IMR-90 (cell line): ENCODE data around the gene NOL4L. TPM values are rescaled to one million over a fixed set of nuclear protein-coding genes. Genes with fewer than 3 reads are reported as not detected.

Source experiments
- ATAC-seq: fragments of 200-7000 bp; cut with Tn5 transposase; 2 replicates; pipeline ENCODE4 v1.9.1; 2020; ENCODE audit warnings: low read depth, mild to moderate bottlenecking, moderate library complexity
- BruUV-seq: library from RNA; stranded (reverse); fragments of 400-500 nt; replicated peaks from 2 replicates; lab custom pipeline; 2021; lab: Mats Ljungman, UMichigan
- CTCF ChIA-PET: fragments of 300-600 bp; formaldehyde crosslinking; extraction: SDS; loops from one replicate; lab custom pipeline; 2021; ENCODE audit warnings: antibody characterized with exemption; lab: Yijun Ruan, JAX
- POLR2A ChIA-PET: fragments of 300-600 bp; sonication (Branson Sonifier 250); formaldehyde crosslinking; loops from one replicate; lab custom pipeline; 2022; ENCODE audit warnings: antibody characterized with exemption; ENCODE audit not compliant: unreplicated experiment; lab: Charles Lee
- DNase-seq: peaks from one replicate; pipeline ENCODE4 v3.0.0; 2013
- H2AFZ ChIP-seq: replicated peaks from 2 replicates; pipeline ENCODE3; 2013; ENCODE audit warnings: low read length, mild to moderate bottlenecking; ENCODE audit not compliant: poor library complexity
- H2AK5ac ChIP-seq: 2 replicates; pipeline ENCODE4 v1.6.1; 2013; ENCODE audit warnings: low read depth, low read length, inconsistent platforms
- H2AK9ac ChIP-seq: replicated peaks from 2 replicates; pipeline ENCODE3; 2013; ENCODE audit warnings: mild to moderate bottlenecking, low read depth, low read length, moderate library complexity; ENCODE audit not compliant: poor library complexity
- H2BK120ac ChIP-seq: 2 replicates; pipeline ENCODE4 v1.6.1; 2013; ENCODE audit warnings: low read depth, low read length, inconsistent platforms
- H2BK15ac ChIP-seq: 3 replicates; pipeline ENCODE4 v1.6.1; 2013; ENCODE audit warnings: low read depth, low read length, inconsistent platforms
- H2BK20ac ChIP-seq: 2 replicates; pipeline ENCODE4 v1.6.1; 2013; ENCODE audit warnings: low read depth, mild to moderate bottlenecking, inconsistent platforms, low read length, moderate library complexity
- H2BK5ac ChIP-seq: 2 replicates; pipeline ENCODE4 v1.6.1; 2013; ENCODE audit warnings: mild to moderate bottlenecking, low read depth, low read length, inconsistent platforms; ENCODE audit not compliant: poor library complexity, severe bottlenecking
- H3K14ac ChIP-seq: replicated peaks from 2 replicates; pipeline ENCODE4 v1.6.1; 2013; ENCODE audit warnings: low read depth, low read length, inconsistent platforms
- H3K18ac ChIP-seq: 2 replicates; pipeline ENCODE4 v1.6.1; 2013; ENCODE audit warnings: low read depth, low read length, control low read depth
- H3K23ac ChIP-seq: 2 replicates; pipeline ENCODE4 v1.6.1; 2013; ENCODE audit warnings: low read depth, low read length, inconsistent platforms
- H3K27ac ChIP-seq: 2 replicates; pipeline ENCODE4 v1.5.1; 2013; ENCODE audit warnings: mild to moderate bottlenecking, control low read depth, low read length; ENCODE audit not compliant: insufficient read depth
- H3K27me3 ChIP-seq: 2 replicates; pipeline ENCODE4 v1.6.1; 2013; ENCODE audit warnings: low read length; ENCODE audit not compliant: control insufficient read depth, insufficient read depth
- H3K36me3 ChIP-seq: 2 replicates; pipeline ENCODE4 v1.6.1; 2013; ENCODE audit warnings: low read length, mixed read lengths; ENCODE audit not compliant: control insufficient read depth, insufficient read depth
- H3K4ac ChIP-seq: 2 replicates; pipeline ENCODE4 v1.6.1; 2013; ENCODE audit warnings: low read depth, low read length, inconsistent platforms
- H3K4me1 ChIP-seq: 2 replicates; pipeline ENCODE4 v1.6.1; 2013; ENCODE audit warnings: low read length, mixed read lengths; ENCODE audit not compliant: control insufficient read depth, insufficient read depth
- H3K4me2 ChIP-seq: 2 replicates; pipeline ENCODE4 v1.6.1; 2013; ENCODE audit warnings: low read depth, mild to moderate bottlenecking, control low read depth, low read length, moderate library complexity
- H3K4me3 ChIP-seq: 2 replicates; pipeline ENCODE4 v1.5.1; 2013; ENCODE audit warnings: low read depth, mild to moderate bottlenecking, control low read depth, low read length, moderate library complexity; ENCODE audit not compliant: insufficient read depth
- H3K56ac ChIP-seq: 2 replicates; pipeline ENCODE4 v1.6.1; 2013; ENCODE audit warnings: low read length, inconsistent platforms; ENCODE audit not compliant: insufficient read depth; ENCODE audit errors: extremely low read depth
- H3K79me1 ChIP-seq, 2 experiments: 2 replicates each; pipeline ENCODE4 v1.6.1; 2013; ENCODE audit warnings: low read length in 2 of 2, inconsistent platforms in 1 of 2, low read depth in 1 of 2
- H3K9ac ChIP-seq: 2 replicates; pipeline ENCODE4 v1.6.1; 2013; ENCODE audit warnings: low read depth, low read length, control low read depth
- H3K9me1 ChIP-seq: 2 replicates; pipeline ENCODE4 v1.6.1; 2013; ENCODE audit warnings: low read length, inconsistent platforms; ENCODE audit not compliant: insufficient read depth
- H3K9me3 ChIP-seq: 2 replicates; pipeline ENCODE4 v1.6.1; 2013; ENCODE audit warnings: low read length; ENCODE audit not compliant: control insufficient read depth, insufficient read depth
- H4K20me1 ChIP-seq: 2 replicates; pipeline ENCODE4 v1.6.1; 2013; ENCODE audit warnings: low read length, inconsistent platforms; ENCODE audit not compliant: insufficient read depth
- H4K5ac ChIP-seq: 2 replicates; pipeline ENCODE4 v1.6.1; 2013; ENCODE audit warnings: mild to moderate bottlenecking, low read depth, low read length, control low read depth
- H4K8ac ChIP-seq, 2 experiments: 2 replicates each; pipeline ENCODE4 v1.6.1; 2013; ENCODE audit warnings: low read depth in 2 of 2, low read length in 2 of 2, control low read depth in 1 of 2, inconsistent platforms in 1 of 2
- H4K91ac ChIP-seq: 2 replicates; pipeline ENCODE4 v1.6.1; 2013; ENCODE audit warnings: low read depth, low read length, inconsistent platforms; ENCODE audit not compliant: insufficient read depth
- CEBPB ChIP-seq: IDR thresholded peaks from 2 replicates; pipeline ENCODE4 v1.6.1; 2012; ENCODE audit warnings: low read depth, low read length, improper control_type of control experiment
- ELK1 ChIP-seq: fragments of 150-350 bp; IDR thresholded peaks from 2 replicates; pipeline ENCODE4 v1.6.1; 2016; ENCODE audit warnings: low read depth, mild to moderate bottlenecking, low read length, moderate library complexity, borderline replicate concordance
- MAFK ChIP-seq: IDR thresholded peaks from 2 replicates; pipeline ENCODE4 v1.6.1; 2012; ENCODE audit warnings: low read depth, low read length, improper control_type of control experiment
- MAZ ChIP-seq: IDR thresholded peaks from 2 replicates; pipeline ENCODE4 v1.6.1; 2012; ENCODE audit warnings: low read depth, mild to moderate bottlenecking, low read length, improper control_type of control experiment, moderate library complexity, borderline replicate concordance
- MXI1 ChIP-seq: IDR thresholded peaks from 2 replicates; pipeline ENCODE4 v1.6.1; 2012; ENCODE audit warnings: low read depth, mild to moderate bottlenecking, low read length, moderate library complexity, borderline replicate concordance
- RAD21 ChIP-seq: IDR thresholded peaks from 2 replicates; pipeline ENCODE4 v1.6.1; 2012; ENCODE audit warnings: low read length, improper control_type of control experiment
- RFX5 ChIP-seq: IDR thresholded peaks from 2 replicates; pipeline ENCODE4 v1.8.0; 2012; ENCODE audit warnings: low read depth, mild to moderate bottlenecking, low read length, moderate library complexity
- USF2 ChIP-seq: fragments of 150-350 bp; IDR thresholded peaks from 2 replicates; pipeline ENCODE4 v1.6.1; 2017; ENCODE audit warnings: mild to moderate bottlenecking, antibody characterized with exemption, low read length, low read depth
- WGBS, 2 experiments: methylation state at CpG; one replicate each; pipeline versions ENCODE4 v1.1.5 to v1.1.7; 2013; ENCODE audit warnings: missing lambda C conversion rate in 2 of 2; ENCODE audit not compliant: insufficient read length in 1 of 2; ENCODE audit errors: extremely low coverage in 2 of 2; 5-methylcytosine and 5-hydroxymethylcytosine counted together
- dilution Hi-C: fragments of 300-500 bp; cut with HindIII; formaldehyde crosslinking; loops from one replicate; pipeline ENCODE4 v1.14.3; 2018; ENCODE audit warnings: low sequenced_read_pairs; ENCODE audit not compliant: unreplicated experiment
- in situ Hi-C: fragments of 300-500 bp; cut with MboI; formaldehyde crosslinking; loops from 3 replicates; pipeline ENCODE4 v1.14.3; 2019; ENCODE audit warnings: low sequenced_read_pairs, inconsistent platforms, mixed read lengths
- intact Hi-C: fragments of 100-400 bp; cut with micrococcal nuclease; formaldehyde crosslinking; loops from 2 replicates; pipeline ENCODE4 v1.10.0; 2022
- polyA plus RNA-seq, 3 experiments: library from polyadenylated mRNA; depleted of rRNA; stranded (reverse); fragments of >200 nt; gene quantifications; 2 replicates each; pipeline ENCODE4 v1.2.3, GENCODE V29; 2012; ENCODE audit warnings: low replicate concordance in 1 of 3
- total RNA-seq: library from RNA; depleted of rRNA; stranded (reverse); fragments of >200 nt; gene quantifications from 2 replicates; pipeline ENCODE4 v1.2.3, GENCODE V29; 2012

NOL4L gene
- total and polyA plus RNA-seq, 2 of the 4 experiments (the other 2 are of a cell fraction) = 4.7 to 13.3 TPM

- intact Hi-C loops = loop anchor here (5.0 kb wide), 1 partner anchor 255 kb away; no protein-coding TSS in a partner anchor
- no peaks in the 10 kb centered on the region for H3K9me3 ChIP-seq
- CTCF ChIA-PET = interaction anchor here (0.8 to 4.9 kb wide), 3 partner anchors 105 to 130 kb away, joined by 3 to 28 read pairs (median 3); no protein-coding TSS in a partner anchor
Observed at GRCh38 chr20:32522526-32522775, 62.7 kb downstream of the NOL4L start.

More at GRCh38 chr20:32522526-32522775, 62.7 kb downstream of the NOL4L start:
- Histone ChIP-seq H4K20me1 (no peaks in the 10 kb centered on the region; the same call in 1 of the 2 replicates), H2AFZ (no peak overlapping the region), H2BK15ac (no peak overlapping the region), H3K9ac (no peak overlapping the region), H3K79me1 (no peaks in the 10 kb centered on the region), H4K5ac (no peak overlapping the region), H3K23ac (no peak overlapping the region), H3K18ac (no peak overlapping the region), H3K14ac (no peak overlapping the region), H3K56ac (no peak overlapping the region), H2BK20ac (no peak overlapping the region), H3K4ac (no peak overlapping the region), H3K36me3 (no peaks in the 10 kb centered on the region), H3K4me1 (peaks cover under 1% of the 10 kb centered on the region; the same call in 1 of the 2 replicates), H3K4me3 (no peak overlapping the region), H4K91ac (no peak overlapping the region), H2AK9ac (no peak overlapping the region), H3K27me3 (peaks cover 8% of the 10 kb centered on the region; the same call in 1 of the 2 replicates), H3K4me2 (no peak overlapping the region), H2BK5ac (no peak overlapping the region), H2AK5ac (no peak overlapping the region), H4K8ac (no peak overlapping the region), H3K27ac (no peak overlapping the region), H3K9me1 (no peaks in the 10 kb centered on the region), H2BK120ac (no peak overlapping the region)
- in situ Hi-C loops = no loop called here
- dilution Hi-C loops = no loop called here
- WGBS, 2 experiments = 82% methylated on average over 2 of the region's 3 CpGs; no CpG with 5 or more reads in 1 of the 2 experiments
- POLR2A ChIA-PET = no interaction called here
- no TSS peak for BruUV-seq
- TF ChIP-seq MAZ = no peak
- no peak for TF ChIP-seq USF2
- TF ChIP-seq CEBPB = no peak
- no peak for TF ChIP-seq RAD21
- TF ChIP-seq ELK1 = no peak
- TF ChIP-seq MAFK = no peak
- TF ChIP-seq RFX5 = no peak
- TF ChIP-seq MXI1 = no peak
- DNase-seq (no peak), ATAC-seq (no peak)
